GM18868 (cell line): ENCODE measurements around the gene TRIP13.

Source experiments
- ATAC-seq: cut with Tn5 transposase; IDR thresholded peaks from one replicate; pipeline ENCODE4 v1.9.1; 2021; ENCODE audit warnings: mild to moderate bottlenecking, moderate library complexity; ENCODE audit not compliant: unreplicated experiment

The TRIP13 gene

DNA sequence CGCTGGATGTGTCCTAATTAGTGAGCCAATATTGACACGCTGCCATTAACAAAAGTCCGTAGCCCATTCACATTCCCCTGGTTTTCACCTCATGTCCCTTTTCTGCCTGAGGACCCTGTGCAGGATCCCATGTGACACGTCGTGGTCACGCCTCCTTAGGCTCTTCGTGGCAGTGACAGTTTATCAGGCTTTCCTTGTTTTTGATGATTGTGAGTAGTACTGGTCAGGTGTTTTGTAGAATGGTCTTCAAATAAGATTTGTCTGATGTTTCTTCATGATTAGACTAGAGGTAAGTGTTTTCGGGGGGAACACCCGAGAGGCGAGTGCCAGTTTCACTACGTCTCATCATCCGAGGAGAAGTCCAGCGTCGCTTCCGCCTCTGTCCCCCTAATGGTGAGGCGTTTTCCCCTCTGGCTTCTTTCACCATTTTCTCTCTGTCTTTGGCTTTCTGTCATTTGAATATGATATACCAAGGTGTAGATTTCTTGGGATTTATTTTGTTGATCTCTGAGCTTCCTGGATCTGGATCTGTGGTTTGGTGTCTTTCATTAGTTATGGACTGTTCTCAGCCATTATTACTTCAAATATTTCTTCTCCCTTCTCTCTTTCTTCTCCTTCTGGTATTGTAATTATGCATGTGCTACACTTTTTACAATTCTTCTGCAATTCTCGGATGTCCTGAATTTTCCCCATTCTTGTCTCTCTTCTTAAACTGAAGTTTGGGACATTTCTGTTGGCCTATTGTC is 57.3 kb downstream of the TRIP13 start:
- ATAC-seq, result no peak

DNA sequence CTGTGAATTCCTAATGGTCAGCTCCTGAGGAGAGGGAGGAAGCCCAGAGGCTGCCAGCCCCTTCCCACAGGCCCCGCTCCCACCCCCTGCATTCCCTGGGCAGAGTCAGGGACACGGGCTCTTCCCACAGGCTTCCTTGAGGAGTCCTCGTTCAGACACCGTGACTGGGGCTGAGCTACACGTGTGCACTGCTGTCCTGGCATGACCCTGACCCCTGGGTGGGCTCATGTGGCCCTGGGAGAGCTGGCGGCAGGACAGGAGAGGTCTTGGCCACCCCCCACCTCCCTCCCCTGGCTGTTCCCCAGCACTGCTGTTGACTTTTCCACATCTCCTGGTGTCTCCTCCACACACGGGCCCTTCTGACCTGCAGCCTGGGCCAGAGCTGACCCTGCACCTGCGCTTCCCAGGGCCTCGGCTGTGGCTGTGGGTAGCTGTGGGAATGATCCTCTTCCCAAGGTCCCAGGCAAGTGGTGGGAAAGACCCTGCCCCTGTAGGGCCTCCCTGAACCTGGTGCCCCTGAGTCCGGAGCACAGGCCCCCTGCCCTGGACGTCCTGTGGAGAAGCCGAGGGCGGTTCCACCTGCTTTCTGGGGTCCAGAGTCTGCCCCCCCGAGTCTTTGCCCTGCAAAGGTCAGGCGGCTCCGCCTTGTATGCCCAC is 59.4 kb downstream of the TRIP13 start:
- ATAC-seq, result no peak

DNA sequence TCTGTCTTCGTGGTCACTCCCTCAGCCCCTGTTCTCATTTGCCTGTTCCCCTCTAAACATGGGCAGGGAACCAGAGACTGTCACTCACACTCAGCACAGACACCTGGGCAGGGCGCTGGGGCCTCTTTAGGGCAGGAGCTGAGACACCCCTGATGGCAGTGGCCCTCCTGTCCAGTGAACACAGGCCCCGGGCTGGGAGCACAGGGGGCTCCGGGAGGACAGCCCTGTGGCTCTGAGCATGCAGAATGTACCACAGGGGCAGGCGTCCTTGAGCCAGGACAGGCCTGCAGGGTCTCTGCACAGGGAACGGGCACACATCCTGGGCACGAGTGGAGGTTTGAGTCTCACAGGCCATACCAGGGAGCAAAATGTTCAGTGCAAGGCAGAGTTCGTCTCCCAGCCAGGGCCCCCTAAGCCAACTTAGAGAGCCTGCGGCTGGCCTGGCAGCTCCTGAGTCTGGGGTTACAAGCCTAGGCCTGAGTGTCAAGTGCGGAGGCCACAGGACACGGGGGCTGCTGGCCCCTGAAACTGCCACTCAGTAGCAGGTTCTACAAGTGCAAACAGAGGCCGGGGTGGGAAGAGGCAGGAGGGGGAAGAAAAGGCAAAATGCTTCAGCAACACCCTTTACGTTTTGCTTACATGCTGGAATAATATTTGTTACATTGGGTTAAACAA is 60.0 kb downstream of the TRIP13 start:
- ATAC-seq, result no peak

DNA sequence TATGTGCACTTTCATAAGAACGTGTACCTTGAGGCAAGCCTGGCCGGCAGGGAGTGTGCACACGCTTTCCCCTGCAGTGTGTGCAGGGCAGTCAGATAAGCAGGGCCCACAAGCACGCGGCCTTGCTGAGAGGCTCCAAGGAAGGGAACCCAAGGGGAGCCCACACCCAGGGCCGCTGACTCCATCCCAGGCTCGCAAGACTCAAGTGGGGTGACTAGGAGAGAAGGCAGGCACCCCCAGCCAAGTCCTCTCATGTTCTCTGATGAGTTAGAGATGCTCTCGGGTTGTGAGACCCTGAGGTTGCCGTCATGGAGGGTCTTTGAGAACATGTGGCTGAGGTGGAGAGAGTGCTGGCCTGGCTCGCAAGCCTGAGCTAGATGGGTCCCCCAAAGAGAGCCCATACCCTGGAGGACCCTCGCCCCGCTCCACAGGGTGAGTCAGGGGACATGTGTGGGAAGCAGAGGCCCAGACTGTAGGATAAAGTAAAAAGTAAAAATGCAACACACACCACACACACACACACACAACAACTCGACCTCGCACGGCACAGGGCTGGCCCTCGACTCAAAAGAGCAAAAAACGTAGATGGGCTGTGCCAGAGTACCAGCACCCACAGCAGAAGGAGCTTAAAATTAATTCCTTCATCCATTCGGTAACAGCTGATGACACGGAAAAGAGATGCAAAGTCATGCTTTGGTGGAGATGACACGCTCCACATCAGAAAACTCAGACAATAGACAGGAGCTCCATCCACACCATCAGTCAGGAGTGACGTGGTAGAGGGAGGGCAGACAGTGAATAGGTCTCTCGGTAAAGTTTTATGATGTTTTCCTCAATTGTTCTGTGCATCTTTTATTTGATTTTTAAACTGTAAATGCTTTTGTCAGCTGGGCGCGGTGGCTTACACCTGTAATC is 61.1 kb downstream of the TRIP13 start:
- ATAC-seq, result no peak

DNA sequence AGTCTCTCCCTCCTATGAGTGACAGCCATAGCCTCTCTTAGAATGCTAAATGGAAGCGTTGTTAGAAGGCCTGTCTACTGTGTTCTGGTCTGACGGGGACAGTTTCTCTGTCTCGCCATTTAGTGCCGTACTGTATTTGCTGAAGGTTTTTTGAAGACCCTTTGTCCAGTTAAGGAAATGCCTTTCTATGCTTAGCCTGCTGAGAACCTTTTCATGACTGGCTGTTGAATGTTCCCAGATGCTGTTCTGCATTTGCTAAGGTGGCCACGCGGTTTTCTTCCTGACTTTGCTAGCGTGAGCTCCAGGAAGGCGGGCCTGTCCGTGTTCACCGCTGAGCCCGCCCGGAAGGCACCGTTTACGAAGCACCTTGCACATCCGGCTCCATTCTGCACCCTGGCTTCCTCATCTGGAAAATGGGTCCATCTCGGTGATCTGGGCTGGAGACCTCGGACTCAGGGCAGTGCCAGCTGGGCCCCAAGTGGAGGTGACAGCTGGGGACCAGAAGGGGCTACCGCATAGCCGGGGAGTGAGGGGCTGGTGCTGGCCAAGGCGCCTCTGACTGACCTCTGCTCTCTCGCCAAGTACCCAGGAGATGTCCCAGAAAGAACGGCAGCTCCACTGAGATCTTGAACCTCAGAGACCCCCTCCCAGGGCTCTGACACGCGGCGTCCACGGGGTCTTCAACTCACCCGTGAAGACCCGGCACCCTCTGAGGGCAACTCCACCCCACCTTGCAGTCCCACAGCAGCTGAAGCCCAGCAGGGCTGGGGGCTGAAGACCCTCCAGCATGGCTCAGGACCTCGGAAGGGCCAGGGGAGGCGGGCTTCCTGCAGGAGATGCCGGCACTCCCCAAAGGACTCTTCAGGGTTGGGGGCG is 63.4 kb downstream of the TRIP13 start:
- ATAC-seq, result no peak

DNA sequence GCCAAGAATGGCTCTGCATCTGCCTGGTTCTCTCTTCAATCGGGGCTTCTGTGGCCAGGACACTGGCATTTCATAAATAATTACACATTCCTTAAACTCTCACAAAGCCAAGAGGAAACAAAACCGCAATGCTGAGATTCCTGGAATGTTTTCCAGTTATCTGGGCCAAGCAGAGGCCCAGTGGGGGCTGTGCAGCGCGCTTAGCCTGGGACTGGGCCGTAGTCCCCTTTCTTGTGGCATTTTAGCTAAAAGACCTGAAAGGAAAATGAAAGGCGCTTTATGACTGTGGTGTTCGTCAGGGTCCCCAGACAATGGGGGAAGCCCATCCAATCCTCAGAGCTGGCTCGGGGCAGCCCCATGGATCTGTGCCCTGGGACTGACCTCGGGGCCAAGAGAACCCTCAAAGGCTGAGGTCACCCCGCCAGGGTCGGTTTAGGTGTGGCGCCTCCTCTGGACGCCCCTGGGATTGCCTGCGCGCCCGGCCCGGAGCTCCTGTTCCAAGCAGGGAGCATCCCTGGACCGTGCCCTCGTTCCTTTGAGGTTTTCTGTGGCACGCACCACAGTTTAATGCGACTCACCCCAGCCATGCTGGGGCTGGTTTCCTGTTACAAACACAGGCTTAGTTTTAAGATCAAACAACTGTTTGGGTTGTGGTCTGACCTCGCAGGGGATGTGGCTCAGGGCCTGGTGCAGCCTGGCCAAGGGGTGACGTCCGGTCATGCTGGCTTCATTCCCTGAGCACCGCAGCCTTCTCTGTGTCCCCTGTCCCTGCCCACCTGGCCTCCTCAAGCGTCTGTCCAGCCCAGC is 64.5 kb downstream of the TRIP13 start:
- peak; percentile 80 for ATAC-seq

DNA sequence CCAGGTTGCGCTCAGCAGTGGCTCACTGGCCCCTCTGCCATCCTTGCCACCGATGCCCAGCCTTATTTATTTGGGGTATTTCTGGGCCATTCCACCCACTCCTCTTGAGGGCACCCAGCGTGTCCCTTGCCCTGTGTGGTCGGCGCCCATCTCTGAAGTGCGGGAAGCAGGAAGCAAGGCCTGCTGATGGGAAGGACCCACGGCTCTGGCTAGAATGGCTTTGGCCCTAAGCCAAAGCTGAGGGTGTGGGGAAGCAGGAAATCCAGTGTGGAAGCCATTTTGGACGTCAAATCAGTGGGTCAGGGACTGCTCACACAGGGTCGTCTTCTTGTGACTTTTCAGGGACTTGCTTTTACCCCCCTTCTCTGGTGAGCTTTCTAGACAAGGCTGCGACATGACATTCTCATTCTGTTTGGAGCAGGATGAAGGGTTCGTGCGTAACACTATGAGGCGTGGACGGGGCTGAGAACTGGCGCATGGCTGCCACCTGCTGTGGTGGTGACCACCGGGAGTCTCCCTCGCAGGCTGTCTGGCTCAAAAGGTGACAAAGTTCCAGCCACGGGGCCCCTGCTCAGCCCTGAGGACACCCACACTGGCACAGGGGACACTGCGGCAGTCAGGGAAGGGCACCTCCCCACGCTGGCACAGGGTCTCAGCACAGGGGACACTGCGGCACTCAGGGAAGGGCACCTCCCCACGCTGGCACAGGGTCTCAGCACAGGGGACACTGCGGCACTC is 65.2 kb downstream of the TRIP13 start:
- ATAC-seq, result no peak

DNA sequence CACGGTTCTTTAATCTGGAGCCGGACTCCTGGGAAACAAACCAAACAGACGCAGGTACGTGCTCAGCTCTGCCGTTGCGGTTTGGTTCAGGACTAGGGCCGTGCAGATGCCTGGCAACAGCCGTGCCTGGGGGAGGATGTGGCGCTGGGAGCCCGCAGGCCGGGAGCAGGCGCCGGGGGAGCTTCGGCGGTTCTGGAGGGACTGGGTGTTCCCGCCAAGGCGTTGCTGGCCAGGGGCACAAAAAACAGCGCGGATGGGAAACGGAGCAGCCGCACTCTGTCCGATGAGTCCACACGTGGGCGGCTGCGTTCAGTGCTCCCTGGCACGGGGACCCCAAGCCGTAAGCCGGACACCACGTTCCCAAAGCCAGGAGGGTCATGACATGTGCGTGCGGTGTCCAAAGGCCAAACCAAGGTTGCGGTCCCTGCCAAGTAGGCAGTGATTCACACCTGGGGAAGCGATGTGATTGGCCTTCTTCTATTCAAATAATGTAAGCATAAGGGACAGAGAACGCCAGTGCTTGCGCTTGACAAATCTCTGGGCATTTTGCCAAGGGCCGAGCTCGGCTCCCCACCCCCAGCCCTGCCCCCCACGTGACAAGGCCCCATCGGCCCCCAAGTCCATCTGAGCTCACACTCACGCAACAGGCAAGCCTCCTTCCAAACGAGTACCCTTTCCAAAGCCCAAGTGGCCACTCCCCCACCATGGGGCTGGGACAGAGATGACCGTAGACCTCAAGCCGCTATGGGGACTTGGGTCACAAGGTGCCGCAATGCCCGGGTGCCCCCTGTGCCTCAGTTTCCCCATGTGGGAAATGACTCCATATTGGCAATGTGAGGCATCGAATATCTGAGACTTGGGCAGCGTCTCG is 66.3 kb downstream of the TRIP13 start:
- ATAC-seq, result no peak

DNA sequence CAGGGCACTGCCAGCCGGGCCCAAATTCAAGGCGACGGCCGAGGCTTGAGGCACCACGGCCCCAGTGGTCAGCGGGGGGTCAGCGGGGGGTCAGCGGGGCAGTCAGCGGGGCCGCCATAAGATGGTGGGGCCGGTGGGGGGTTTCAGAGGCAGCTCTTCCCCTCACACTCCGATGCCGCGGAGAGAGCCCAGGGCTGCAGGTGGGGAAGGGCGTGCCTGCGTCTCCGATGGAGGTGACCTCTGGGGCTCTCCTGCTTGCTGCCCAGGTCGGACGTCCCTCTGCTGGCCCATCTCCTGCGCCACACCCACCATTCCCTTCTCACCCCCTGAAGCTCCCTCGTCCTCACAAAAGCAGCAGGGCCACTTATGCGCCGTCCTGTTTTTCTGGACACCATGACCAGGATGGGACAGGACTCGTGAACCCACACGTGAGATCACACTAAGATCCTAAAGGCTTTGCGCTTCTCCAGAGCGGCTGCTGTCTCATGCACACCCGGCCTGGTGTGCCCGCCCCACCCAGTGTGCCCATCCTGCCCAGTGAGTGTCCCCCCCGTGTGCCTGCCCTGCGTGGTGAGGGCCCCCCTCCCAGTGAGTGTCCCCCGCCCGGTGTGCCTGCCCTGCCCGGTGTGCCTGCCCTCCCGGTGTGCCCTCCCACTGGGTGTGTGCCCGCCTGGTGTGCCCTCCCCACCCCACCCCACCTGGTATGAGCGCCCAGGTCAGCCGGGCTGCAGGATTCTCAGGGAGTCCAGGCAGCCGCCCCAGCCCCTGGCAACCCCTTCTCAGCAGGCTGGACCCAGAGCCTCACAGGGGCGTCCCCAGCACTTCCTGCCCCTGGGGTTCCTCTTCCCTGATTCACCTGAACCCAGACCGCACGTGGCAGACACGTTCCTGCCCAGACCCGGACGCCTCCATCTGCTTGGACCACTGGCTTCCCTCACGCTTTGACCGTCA is 67.2 kb downstream of the TRIP13 start:
- ATAC-seq, result no peak

DNA sequence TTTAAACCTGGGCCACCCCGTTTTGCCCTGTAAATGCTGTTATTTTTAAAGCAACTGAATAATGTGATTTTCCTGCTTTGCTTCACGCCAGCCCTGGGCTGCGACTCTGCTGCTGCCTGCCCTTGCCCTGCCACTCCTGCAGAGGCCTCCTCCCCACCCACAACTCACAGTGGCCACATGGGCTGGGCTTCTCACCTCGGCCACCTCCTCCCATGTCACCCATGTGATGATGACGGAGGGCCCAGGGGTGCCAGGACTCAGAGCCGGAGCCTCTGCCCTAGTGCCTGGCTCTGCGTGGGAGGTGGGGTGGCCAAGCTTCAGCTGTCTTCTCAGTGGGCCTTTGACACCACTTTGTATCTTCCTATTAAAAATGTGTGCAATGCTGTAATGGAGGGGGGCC is 67.9 kb downstream of the TRIP13 start:
- ATAC-seq, result no peak

DNA sequence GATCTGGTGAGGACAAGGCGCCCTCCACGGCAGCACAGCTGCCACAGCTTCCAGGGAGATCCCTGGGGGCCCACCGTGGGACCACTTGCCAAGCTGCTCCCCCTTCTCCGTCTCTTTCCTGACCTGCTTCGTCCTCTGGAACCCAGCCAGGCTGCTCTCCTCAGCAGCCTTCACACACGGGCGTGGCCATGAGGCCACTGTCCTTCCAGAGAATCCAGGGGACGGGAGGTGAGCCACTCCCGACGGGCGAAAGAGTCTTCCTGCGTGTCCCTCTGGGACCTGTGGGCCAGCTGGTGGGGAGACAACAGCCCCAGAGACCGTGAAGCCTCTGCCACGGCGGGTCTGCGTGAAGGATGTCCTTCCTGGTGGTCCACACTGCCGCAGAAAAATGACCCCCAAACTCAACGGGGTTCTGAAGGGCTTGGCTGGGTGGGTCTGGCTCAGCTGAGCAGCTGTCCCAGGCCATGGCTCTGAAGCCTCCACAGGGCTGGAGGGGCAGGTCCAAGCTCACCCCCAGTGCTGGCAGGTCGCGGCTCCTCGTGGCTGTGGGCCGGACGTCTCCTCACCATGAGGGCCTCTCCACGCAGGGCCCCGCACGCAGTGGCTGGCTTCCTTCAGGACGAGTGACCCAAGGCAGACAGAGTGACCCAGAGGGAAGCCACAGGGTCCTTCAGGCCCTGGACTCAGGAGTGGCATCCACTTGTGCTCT is 68.5 kb downstream of the TRIP13 start:
- ATAC-seq, result no peak

DNA sequence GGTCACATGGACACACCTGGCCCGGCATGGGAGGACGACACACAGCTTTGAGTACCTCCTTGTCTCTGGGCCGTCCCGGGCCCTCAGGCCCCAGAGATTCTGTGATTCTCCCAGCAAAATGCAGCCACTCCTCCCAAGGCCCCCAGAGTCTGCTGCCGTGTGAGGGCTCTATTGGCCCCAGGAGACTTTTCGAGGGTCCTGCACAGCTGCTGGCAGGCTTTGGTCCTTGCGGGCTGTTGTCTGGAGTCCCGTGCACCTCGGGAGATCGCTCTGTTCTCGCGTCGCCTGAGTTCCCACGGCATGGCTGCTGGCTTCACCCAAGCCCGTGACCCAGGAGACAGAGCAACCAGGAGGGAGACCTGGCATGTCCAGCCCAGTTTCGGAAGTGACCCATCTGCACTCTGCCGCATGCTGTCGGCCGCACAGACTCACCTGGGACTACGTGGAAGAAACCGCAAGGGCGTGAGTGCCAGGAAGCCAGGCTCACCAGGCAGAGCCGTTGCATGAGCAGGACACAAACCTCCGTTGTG is 69.1 kb downstream of the TRIP13 start:
- no peak for ATAC-seq

DNA sequence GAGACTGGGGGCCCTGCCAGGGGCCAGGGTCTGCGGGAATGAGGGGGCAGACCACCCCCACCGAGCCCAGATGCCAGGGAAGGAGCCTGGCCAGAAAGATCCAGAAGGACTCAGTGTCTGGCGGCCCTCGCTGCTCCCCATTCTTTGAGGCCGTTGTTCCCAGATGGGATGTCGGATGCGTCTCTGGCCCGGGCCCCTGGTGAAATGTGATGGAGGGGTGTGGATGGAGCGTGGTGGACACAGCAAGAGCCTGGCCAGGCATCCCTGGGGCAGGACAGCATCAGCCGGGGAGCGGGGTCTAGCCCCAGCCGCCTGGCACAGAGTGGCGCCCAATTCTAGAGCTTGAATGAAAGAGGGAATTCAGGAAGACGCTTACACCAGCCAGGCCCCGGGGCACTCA is 69.7 kb downstream of the TRIP13 start:
- no peak for ATAC-seq

DNA sequence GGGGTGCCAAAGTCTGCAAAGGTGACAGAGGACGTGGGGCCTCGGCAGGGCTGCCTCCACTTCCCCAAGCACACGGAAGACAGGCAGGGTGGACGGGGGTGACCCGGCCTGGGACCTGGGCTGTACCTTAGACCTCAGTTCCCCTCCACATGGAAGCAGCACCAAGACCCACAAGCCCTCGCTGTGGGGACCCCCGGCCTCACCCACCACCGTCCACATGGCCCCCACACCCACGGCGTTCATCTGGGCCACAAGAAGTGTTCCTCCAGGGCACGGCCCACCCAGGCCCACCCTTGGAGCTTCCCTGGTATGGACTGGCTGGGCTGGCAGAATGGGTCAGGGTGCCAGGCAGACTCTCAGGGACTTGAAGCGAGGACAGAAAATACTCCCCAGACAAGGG is 70.1 kb downstream of the TRIP13 start:
- ATAC-seq, result no peak

DNA sequence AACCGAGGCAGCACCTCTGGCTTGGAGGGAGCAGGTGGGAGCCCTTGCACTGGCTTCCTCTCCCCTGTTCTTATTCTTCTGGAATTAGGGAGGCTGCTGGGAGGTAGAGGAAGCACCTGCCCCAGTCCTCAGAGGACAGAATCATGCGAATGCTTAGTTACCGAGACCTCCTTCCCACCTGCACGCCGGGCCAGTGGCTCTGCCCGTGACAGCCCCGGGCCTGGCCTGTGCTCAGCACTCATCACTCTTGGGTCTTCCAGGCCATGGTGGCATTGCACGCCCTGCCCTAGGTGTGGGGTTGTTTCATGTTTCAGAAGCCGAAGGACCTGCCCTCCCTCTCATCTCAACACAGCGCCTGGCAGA is 70.6 kb downstream of the TRIP13 start:
- ATAC-seq, result no peak
